PC-3 (cell line): Measurements from ENCODE around the gene CELF2.

Experiments used
- EZH2 ChIP-seq: fragments of 300-600 bp; sonication (generic); IDR thresholded peaks from one replicate; pipeline ENCODE4 v1.6.1; 2017; ENCODE audit warnings: antibody characterized with exemption, mild to moderate bottlenecking, low read length; ENCODE audit not compliant: unreplicated experiment
- TF ChIP-seq, protein P1 (sequence below): fragments of 300-600 bp; sonication (generic); conservative IDR thresholded peaks from 2 replicates; pipeline ENCODE4 v1.5.1; 2017; ENCODE audit warnings: antibody characterized with exemption, low read depth, mild to moderate bottlenecking, low read length

DNA sequence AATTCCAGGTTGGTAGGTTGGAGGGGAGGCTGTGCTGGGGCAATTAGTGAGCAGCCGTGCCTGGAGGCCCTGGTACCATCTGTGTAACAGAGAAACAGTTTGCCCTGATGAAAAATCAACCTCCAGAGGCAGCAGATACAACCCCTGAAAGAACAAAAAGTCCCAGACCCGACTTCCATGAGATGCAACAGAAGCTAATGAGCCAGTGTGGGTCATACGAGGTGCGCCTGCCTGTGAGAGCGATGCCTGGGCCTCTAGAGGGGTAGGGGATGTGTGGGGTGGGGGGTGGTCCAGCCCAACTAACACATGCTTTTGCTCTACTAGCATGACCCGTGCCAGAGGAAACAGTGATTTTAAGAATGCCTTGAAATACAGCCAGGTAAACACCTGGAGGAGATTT is 39.3 kb downstream of the CELF2 start:
- no peak for TF ChIP-seq EZH2
- TF ChIP-seq, protein P1, sequence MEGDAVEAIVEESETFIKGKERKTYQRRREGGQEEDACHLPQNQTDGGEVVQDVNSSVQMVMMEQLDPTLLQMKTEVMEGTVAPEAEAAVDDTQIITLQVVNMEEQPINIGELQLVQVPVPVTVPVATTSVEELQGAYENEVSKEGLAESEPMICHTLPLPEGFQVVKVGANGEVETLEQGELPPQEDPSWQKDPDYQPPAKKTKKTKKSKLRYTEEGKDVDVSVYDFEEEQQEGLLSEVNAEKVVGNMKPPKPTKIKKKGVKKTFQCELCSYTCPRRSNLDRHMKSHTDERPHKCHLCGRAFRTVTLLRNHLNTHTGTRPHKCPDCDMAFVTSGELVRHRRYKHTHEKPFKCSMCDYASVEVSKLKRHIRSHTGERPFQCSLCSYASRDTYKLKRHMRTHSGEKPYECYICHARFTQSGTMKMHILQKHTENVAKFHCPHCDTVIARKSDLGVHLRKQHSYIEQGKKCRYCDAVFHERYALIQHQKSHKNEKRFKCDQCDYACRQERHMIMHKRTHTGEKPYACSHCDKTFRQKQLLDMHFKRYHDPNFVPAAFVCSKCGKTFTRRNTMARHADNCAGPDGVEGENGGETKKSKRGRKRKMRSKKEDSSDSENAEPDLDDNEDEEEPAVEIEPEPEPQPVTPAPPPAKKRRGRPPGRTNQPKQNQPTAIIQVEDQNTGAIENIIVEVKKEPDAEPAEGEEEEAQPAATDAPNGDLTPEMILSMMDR: no peak
